Body of pancreas (tissue), 4 donors: Measurements from ENCODE around the gene SIX4. TPM values are rescaled to one million over a fixed set of nuclear protein-coding genes. Genes with fewer than 3 reads are reported as not detected.

ENCODE experiments used
- ATAC-seq: fragments of 150-250 bp; one replicate; pipeline ENCODE4 v1.9.1; 2016
- DNase-seq, 4 donors: peaks; one replicate each; pipeline ENCODE4 v3.0.0-alpha.2; 2019
- H3K27ac ChIP-seq, 4 donors: fragments of 200-600 bp; sonication (generic); 1 replicate in 3 of 4; 2 replicates in 1 of 4; pipeline versions ENCODE4 v1.5.1 to v1.6.1; 2016 to 2019; ENCODE audit warnings: mild to moderate bottlenecking in 1 of 4, mixed read lengths in 1 of 4, moderate library complexity in 1 of 4
- H3K27me3 ChIP-seq, 2 donors: fragments of 200-600 bp; sonication (generic); one replicate each; pipeline ENCODE4 v1.6.0; 2016; ENCODE audit warnings: mild to moderate bottlenecking in 1 of 2
- H3K36me3 ChIP-seq, 2 donors: fragments of 200-600 bp; sonication (generic); replicated peaks in 1 of 2; 2 replicates each; pipeline ENCODE4 v1.5.1; 2016; ENCODE audit warnings: low read depth in 2 of 2; ENCODE audit not compliant: insufficient read depth in 1 of 2
- H3K4me1 ChIP-seq: fragments of 200-600 bp; sonication (generic); one replicate; pipeline ENCODE4 v1.6.0; 2016
- H3K4me3 ChIP-seq, 2 donors: fragments of 200-600 bp; sonication (generic); 1 replicate in 1 of 2; 2 replicates in 1 of 2; pipeline ENCODE4 v1.5.1; 2016 to 2019
- H3K9me3 ChIP-seq, 3 donors: fragments of 200-600 bp; sonication (generic); 1 replicate in 2 of 3; 2 replicates in 1 of 3; pipeline ENCODE4 v1.5.1; 2016
- CTCF ChIP-seq, 7 experiments: fragments of 450-650 bp in 4 of 7; fragments of 200-600 bp in 3 of 7; sonication (generic) in 3 of 7; IDR thresholded peaks; one replicate each; pipeline ENCODE4 v1.5.1; 2016 to 2019; ENCODE audit warnings: antibody characterized with exemption in 7 of 7
- POLR2A ChIP-seq, 3 donors: fragments of 450-650 bp; IDR thresholded peaks; one replicate each; pipeline ENCODE4 v1.6.1; 2016; ENCODE audit warnings: antibody characterized with exemption in 3 of 3, mild to moderate bottlenecking in 2 of 3
- WGBS, 2 donors: methylation state at CpG; one replicate each; pipeline ENCODE4 v1.1.5; 2017; 5-methylcytosine and 5-hydroxymethylcytosine counted together
- intact Hi-C: fragments of 100-400 bp; cut with DNase I; formaldehyde crosslinking; loops from one replicate; pipeline ENCODE4 v1.15.1; 2023
- total RNA-seq, 2 donors: library from RNA; depleted of rRNA; stranded (reverse); fragments of >200 nt; gene quantifications; one replicate each; pipeline ENCODE4 v1.1.0, GENCODE V29; 2016

Gene SIX4
- total RNA-seq, 2 donors from 2014 or later: 4.0 to 5.7 TPM

DNA sequence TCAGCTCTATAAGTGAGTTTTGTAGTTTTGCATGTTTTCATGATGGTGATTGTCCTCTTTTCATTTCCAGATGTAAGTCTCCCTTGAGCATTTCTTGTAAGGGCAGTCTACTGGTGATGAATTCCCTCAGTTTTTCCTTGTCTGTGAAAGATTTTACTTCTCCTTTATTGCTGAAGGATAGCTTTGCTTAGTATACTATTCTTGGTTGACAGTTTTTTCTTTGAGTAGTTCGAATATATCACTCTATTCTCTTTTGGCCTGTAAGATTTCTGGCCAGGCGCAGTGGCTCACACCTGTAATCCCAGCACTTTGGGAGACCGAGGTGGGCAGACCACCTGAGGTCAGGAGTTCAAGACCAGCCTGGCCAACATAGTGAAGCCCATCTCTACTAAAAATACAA is 23.6 kb downstream of the SIX4 start:
- Histone ChIP-seq H3K27me3 (no peaks in the 10 kb centered on the region), H3K4me3 (no peak overlapping the region), H3K36me3 (no peaks in the 10 kb centered on the region), H3K4me1 (no peaks in the 10 kb centered on the region), H3K27ac (no peak overlapping the region), H3K9me3 (no peaks in the 10 kb centered on the region)
- no peak for TF ChIP-seq CTCF (IDR thresholded peaks at IDR 0.05)
- no peak for TF ChIP-seq POLR2A (IDR thresholded peaks at IDR 0.05)
- WGBS, 2 donors: 74 to 81% methylated on average over 3 of the region's 3 CpGs
- DNase-seq (no peak), ATAC-seq (no peak)
- intact Hi-C loops: no loop called here

DNA sequence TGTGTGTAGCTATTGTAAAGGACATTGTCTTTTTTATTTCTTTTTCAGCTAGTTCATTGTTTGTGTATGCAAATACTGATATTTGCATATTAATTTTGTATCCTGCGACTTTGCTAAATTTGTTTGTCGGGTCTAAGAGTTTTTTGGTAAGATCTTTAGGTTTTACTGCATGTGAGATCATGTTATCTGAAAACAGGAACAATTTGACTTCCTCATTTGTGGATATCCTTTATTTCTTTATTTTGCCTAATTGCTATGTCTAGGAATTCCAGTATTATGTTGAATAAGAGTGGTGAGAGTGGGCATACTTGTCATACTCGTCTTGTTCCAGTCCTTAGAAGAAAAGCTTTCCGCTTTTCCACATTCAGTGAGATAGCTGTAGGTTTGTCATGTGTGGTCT is 28.8 kb downstream of the SIX4 start:
- intact Hi-C loops: no loop called here

GRCh38 chr14:60691383-60692113 is 32.6 kb downstream of the SIX4 start:
- Histone ChIP-seq H3K9me3 (no peaks in the 10 kb centered on the region), H3K27ac (no peak overlapping the region), H3K4me3 (no peak overlapping the region), H3K36me3 (no peaks in the 10 kb centered on the region), H3K4me1 (no peaks in the 10 kb centered on the region), H3K27me3 (no peaks in the 10 kb centered on the region)
- TF ChIP-seq POLR2A (IDR thresholded peaks at IDR 0.05) (no peak), CTCF (IDR thresholded peaks at IDR 0.05) (no peak)
- no peak for DNase-seq
- WGBS, 2 donors: 50 to 61% methylated on average over 3 of the region's 3 CpGs
- intact Hi-C loops: no loop called here
- no peak for ATAC-seq

More for the DNA sequence above, 28.8 kb downstream of the SIX4 start:
- no peaks in the 10 kb centered on the region for H3K4me1 ChIP-seq
- no peak overlapping the region for H3K27ac ChIP-seq
- no peak for ATAC-seq
- H3K4me3 ChIP-seq: no peak overlapping the region
- no peak for DNase-seq
- no peaks in the 10 kb centered on the region for H3K9me3 ChIP-seq
- H3K27me3 ChIP-seq: no peaks in the 10 kb centered on the region
- H3K36me3 ChIP-seq: no peaks in the 10 kb centered on the region
- no peak for TF ChIP-seq CTCF (IDR thresholded peaks at IDR 0.05)
- TF ChIP-seq POLR2A (IDR thresholded peaks at IDR 0.05): no peak
- 74 to 75% methylated on average over 4 of the region's 4 CpGs for WGBS, 2 donors

GRCh38 chr14:60686865-60687264 is 37.3 kb downstream of the SIX4 start:
- no peaks in the 10 kb centered on the region for H3K27me3 ChIP-seq
- TF ChIP-seq POLR2A (IDR thresholded peaks at IDR 0.05) (no peak), CTCF (IDR thresholded peaks at IDR 0.05) (no peak)
- H3K4me3 ChIP-seq: no peak overlapping the region
- ATAC-seq (no peak), DNase-seq (no peak)
- intact Hi-C loops: no loop called here
- H3K4me1 ChIP-seq: no peaks in the 10 kb centered on the region
- H3K9me3 ChIP-seq: no peaks in the 10 kb centered on the region
- H3K27ac ChIP-seq: no peak overlapping the region
- H3K36me3 ChIP-seq: no peaks in the 10 kb centered on the region

GRCh38 chr14:60684203-60684602 is 39.9 kb downstream of the SIX4 start:
- Histone ChIP-seq H3K27ac (no peak overlapping the region), H3K36me3 (no peaks in the 10 kb centered on the region), H3K27me3 (no peaks in the 10 kb centered on the region), H3K9me3 (no peaks in the 10 kb centered on the region), H3K4me3 (no peak overlapping the region), H3K4me1 (no peaks in the 10 kb centered on the region)
- intact Hi-C loops: no loop called here
- DNase-seq (no peak), ATAC-seq (no peak)
- 64 to 73% methylated on average over 2 of the region's 2 CpGs for WGBS, 2 donors
- no peak for TF ChIP-seq CTCF (IDR thresholded peaks at IDR 0.05)
- TF ChIP-seq POLR2A (IDR thresholded peaks at IDR 0.05): no peak
